Stimulated activated CD8-positive, alpha-beta memory T cell treated with anti-CD3 and anti-CD28 coated beads, Interleukin-15, amount 100 ng/mL, for 48 hours (primary cell): ENCODE measurements around the gene DDX1.
"Not testable (repeated sequence)": the region's sequence is repeated elsewhere in the genome, so short reads cannot be mapped to it uniquely, and the experiment has no call there.

ENCODE experiments used
- DNase-seq, 2 donors: peaks; one replicate each; pipeline ENCODE4 v3.0.0-alpha.2; 2020; ENCODE audit warnings: low read depth in 2 of 2

The DDX1 gene

DNA sequence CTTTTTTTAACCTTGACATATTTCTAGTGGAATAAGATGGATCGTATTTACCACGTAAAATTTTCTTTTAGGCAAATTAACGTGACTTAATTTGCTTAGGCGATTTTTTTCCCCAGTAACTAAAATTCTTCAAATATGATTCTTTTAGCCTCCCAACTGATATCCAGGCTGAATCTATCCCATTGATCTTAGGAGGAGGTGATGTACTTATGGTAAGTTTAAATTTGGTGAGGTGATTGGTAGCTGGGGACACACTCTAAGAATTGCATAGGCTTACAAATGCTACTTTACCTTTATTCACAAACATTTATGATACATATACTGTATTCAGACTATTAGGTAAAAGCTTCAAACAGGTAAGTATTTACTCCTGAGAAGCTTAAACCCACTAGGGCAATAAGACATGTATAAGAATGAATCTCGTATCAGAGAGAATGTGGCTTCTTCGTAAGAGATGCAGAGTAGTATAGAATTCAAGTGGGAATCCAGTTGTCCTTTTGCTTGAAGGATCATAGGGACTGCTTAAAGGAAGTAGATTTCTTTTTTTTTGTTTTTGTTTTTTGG is 3.8 kb downstream of the DDX1 start:
- DNase-seq, result no peak

DNA sequence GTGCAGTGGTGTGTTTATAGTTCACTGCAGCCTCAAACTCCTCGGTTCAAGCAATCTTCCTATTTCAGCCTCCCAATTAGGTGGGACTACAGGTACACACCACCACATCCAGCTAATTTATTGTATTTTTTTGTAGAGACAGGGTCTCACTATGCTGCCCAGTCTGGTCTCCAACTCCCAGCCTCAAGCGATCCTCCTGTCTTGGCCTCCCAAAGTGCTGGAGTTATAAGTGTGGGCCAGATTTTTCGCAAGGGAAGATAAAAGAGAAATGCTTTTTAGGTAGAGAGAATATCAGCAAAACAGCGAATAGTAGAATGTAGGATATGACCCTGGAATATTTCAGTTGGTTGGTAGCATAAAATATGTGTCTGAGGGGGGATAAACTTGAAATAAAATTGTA is 4.3 kb downstream of the DDX1 start:
- no peak for DNase-seq

DNA sequence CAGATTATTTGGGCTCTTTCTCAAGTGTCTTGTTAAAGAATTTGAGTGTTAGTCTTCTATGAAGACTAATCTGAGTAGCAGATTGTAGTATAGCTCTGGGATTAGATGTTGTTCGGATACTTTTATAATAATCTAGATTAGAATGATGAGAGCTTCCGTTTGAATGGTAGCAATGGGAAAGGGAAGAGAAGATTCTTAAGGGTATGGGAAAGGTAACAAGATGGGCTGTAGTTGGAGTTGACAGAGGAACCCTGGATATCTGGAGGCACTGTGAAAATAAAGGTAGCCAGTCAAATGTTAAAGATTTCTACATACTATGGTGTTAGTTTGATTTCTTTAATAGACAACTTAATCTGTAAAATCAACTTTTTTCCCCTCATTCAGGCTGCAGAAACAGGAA is 4.7 kb downstream of the DDX1 start:
- no peak for DNase-seq

DNA sequence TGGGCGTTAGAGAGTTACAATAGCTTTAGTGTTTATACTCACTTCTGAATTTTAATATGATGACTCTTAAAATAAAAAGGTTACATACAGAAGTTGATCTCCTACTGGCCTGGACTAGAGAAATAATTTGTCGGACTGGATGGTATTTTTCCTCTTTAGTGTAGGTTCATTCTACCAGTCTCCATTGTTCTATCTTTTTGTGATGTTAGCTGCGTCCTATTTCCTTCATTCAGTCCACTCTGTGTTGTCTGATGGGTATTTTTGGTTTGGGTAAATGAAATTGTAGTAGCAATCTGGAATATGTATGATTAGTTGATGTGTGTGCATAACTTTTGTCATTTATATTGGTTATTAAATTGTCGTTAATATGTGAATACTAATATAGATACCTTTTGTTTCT is 5.3 kb downstream of the DDX1 start:
- DNase-seq, result no peak

DNA sequence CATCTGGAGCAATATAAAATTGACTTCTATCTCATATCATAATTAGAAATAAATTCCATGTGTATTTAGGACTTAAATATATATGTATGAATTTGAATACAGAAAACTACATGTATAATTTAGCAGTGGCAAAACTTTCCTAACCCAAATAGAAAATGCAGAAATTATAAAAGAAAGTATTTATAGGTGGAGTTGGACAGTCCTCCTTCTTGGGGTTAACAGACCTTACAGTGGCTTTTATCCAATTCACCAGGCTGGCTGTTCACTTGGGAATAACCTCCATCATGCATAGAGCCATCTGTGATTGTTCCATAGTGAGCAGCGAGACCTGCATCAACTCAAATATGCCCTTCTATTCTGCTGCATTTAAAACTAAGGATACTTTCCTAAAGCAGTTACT is 8.3 kb downstream of the DDX1 start:
- DNase-seq, result no peak

DNA sequence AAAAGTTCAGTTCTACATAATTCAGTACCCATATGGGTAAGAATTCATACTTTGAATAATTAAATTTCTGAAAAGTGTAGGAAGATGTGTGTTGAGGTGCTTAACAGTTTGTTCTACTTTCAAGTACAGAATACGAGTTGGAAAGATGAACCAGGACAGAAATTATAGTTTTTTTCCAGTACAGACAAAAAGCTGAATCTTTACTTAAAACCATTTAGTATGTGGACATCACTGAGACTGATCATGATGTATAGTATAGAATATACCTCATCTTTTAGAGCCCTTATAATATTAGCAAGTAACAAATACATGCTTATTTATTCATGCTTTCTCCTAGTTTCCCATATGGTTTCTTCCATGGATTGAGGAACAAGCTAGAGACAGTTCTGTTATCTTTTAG is 10.0 kb downstream of the DDX1 start:
- no peak for DNase-seq

DNA sequence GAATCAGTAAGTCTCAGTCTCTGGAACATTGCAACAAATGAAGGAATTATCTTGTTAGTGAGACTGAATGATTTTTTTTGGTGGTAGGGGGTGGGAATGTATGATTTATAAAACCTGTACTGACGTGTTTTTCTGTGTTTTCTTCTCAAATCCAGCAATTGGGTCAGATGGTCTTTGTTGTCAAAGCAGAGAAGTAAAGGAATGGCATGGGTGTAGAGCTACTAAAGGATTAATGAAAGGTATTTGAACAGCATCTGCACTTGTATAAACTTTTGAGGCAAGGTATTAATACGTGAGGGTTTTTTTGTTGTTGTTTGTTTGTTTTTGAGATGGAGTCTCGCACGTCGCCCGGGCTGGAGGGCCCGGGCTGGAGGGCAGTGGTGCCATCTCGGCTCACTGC is 10.7 kb downstream of the DDX1 start:
- no peak for DNase-seq

DNA sequence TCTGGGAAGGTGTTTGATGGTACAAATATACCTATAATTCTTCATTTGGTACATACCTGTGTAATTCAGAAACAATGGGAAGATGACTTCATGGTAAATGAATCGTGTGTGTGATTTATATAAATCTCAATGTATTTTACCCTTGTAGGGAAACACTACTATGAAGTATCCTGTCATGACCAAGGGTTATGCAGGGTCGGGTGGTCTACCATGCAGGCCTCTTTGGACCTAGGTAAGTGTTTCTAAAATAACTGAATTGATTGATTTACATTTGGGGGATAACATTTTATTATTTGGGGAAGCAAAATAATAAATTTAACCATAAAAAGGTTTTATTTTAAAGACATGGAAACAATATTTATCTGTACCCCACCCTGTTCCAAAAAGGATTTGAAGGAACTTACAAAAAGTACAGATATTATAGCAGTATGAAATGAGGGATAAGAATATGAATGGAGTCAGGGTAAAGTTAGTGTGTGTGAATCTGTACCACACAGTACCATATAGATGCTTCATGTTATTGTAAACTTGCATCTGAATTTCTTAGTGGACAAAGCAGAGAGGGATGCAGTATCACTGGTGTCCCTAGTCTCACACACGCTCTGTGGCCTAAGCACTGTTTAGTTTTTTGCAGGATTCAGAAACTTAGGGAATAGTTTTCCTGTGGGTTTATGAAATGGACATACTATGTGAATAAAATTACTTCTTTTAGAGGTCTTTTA is 11.5 kb downstream of the DDX1 start:
- DNase-seq, result no peak

DNA sequence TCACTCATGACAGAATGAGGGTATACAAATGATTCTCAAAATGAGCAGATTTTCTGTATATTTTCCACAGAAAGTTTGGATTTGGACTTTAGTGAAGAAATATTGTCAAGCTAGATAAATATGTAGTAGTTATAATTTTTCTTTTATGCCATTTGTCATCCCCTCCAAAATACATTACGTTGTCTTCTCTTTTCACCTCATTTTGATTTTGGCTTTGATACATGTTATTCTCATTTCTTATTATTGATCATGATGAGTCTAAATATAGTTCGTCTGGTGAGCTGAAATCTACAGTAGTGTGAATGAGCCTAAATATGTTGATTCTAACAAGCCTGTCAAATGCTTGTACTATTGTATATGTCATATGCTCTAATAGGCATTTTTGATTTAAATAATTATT is 12.3 kb downstream of the DDX1 start:
- DNase-seq, result no peak

DNA sequence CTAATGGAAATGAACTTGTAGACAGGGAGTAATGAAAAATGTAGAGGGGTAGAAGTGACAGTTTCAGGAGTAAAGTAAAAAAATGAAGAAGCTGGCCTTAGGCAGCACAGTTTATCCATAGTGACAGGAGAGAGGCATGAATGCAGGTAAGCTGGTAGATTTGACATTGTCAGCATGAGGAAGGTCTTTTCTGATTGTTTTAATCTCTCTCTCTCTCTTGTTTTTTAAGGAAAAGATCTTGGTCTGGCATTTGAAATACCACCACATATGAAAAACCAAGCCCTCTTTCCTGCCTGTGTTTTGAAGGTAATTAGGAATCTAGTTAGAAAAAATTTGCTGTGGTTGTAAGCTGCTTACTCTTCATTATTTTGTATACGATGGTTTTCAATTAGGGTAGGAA is 14.1 kb downstream of the DDX1 start:
- no peak for DNase-seq

DNA sequence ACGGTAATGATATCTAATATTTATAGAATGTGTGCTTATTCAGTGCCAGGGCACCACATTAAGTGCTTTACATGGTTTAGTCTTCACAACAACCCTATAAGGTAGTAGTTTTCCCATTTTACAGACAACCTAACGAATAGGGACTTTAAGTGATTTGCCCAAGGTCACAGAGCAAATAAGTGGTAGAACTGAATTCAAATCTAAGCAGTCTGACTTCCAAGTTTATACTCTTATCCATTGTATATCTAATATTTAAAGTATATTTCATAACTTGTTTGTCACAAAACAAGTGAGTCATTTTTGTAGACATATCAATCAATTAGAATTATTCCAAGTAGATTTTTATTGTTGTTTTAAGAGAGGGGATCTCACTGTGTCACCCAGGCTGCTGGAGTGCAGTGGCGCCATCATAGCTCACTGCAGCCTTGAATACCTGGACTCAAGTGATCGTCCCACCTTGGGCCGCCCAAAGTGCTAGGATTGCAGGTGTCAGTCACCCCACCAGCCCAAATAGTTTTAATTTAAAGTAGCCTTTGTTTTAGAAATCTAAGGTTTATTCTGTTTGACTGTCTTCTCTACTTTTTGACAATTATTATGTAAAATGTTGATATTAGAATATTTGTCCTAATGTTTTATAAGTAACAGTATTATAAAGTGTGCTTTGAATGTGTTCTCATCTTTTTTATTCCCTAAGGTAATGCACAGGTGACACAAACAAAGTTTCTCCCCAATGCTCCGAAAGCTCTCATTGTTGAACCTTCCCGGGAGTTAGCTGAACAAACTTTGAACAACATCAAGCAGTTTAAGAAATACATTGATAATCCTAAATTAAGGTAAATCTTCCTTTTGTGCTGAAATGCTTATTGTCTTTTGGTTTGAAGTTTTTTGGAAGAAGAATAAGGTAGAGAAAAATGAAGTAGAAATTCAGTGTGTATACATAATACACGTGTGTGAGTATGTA is 15.1 kb downstream of the DDX1 start:
- DNase-seq, result no peak

DNA sequence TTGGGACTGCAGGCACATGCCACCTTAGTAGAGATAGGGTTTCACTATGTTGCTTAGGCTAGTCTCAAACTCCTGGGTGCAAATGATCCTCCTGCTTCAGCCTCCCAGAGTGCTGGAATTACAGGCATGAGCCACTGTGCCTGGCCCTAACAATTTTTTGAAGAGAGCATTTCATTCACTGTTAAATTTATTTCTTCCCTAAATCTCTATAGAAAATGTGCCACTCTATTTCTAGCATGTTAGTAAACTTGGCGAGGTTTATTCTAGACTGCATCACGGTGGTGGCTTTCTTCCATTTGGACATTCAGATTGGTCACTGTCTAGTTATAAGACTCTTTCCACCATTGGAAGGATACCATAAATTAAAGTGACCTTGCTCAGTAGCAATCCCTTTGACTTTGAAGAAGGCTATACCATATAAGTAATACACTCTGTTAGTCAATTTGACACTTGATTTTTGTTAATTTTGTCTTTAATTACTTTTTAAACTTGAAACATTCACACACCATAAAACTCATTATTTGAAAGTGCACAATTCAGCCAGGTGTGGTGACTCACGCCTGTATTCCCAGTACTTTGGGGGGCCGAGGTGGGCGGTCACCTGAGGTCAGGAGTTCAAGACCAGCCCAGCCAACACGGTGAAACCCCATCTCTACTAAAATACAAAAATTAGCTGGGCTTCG is 16.2 kb downstream of the DDX1 start:
- DNase-seq, result no peak

DNA sequence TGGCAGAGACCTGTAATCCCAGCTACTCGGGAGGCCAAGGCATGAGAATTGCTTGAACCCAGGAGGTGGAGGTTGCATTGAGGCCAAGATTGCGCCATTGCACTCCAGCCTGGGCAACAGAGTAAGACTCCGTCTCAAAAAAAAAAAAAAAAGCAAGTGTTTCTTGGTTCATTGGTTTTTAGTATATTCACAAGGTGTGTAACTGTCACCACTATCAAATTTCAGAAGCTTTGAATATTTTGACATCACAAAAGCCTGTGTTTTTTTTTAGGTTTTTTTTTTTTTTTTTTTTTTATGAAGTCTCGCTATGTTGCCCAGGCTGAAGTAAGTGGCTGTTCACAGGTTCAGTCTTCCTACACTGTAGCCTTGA is 16.7 kb downstream of the DDX1 start:
- no peak for DNase-seq

DNA sequence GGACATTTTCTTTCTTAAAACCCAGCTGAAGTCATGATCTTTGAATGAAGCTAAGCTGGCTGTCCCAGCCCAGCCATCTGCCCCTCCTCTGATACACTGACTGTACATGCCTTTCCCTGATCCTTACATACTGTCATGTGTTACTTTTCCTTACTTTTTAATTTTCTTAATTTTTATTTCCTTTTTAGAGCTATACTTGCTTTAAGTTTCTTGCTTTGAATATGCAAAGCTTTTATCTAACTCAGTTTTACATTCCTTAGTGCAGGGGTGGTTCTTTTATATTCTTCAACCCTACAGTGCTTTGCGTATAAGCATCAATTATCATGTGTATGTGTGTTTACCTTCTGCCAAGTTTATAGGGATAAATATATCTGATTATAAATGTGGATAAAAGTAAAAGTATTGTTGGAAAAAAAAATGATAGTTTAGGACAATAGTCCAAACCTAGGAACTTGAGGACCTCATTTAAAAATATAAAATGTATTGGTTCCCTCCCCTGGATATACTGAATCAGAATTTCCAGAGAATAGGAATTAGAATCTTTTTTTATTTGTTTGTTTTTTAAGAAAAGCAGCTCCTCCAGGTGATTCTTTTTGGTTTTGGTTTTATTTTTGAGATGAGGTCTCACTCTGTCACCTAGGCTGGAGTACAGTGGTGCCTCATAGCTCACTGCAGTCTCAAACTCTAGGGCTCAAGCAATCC is 17.8 kb downstream of the DDX1 start:
- DNase-seq, result no peak

DNA sequence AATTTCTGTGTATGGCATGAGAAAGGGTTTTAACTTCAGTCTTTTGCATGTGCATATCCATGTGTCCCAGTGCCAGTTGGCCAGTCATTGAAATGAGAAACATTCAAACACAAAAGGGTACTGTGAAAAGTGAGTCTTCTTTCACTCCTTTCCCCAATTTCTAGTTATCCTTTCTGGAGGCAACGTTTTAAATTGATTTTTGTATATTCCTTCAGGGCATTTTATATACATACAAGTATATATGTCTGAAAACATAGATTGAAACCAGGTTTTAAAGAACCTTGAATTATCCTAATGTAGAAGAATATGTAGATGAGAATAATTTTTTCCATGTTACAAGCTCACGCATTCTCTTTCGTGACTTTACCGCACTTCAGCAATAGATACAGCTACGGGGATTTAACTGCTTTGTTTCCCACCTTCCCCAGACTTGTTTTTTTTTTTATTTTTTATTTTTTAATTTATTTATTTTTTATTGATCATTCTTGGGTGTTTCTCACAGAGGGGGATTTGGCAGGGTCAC is 18.8 kb downstream of the DDX1 start:
- no peak for DNase-seq

DNA sequence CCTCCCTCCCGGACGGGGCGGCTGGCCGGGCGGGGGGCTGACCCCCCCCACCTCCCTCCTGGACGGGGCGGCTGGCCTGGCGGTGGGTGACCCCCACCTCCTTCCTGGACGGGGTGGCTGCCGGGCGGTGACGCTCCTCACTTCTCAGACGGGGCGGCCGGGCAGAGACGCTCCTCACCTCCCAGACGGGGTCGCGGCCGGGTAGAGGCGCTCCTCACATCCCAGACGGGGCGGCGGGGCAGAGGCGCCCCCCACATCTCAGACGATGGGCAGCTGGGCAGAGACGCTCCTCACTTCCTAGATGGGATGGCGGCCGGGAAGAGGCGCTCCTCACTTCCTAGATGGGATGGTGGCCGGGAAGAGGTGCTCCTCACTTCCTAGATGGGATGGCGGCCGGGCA is 20.4 kb downstream of the DDX1 start:
- DNase-seq, result not testable (repeated sequence)

DNA sequence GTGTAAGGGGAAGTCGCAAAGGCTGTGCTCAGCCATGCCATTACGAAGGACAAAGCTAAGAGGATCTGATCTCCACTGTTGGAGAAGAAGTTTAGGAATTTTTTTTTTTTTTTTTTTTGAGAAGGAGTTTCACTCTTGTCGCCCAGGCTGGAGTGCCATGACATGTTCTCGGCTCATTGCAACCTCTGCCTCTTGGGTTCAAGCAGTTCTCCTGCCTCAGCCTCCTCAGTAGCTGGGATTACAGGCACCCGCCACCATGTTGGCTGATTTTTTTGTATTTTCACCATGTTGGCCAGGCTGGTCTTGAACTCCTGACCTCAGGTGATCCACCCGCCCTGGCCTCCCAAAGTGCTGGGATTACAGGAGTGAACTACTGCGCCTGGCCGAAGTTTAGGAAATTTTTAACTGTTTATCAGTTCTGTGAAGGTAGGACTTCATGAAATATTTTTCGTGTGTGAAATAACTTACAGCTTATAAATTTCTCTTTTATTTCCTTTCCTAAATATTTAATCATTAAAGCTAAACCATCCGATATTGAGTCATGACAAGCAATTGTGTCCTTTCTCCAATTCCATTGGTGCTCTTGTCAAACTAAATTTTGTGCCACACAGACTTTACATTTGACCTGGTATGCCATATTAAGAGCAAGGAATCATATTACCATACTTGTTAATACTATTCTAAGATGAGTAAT is 22.2 kb downstream of the DDX1 start:
- no peak for DNase-seq

DNA sequence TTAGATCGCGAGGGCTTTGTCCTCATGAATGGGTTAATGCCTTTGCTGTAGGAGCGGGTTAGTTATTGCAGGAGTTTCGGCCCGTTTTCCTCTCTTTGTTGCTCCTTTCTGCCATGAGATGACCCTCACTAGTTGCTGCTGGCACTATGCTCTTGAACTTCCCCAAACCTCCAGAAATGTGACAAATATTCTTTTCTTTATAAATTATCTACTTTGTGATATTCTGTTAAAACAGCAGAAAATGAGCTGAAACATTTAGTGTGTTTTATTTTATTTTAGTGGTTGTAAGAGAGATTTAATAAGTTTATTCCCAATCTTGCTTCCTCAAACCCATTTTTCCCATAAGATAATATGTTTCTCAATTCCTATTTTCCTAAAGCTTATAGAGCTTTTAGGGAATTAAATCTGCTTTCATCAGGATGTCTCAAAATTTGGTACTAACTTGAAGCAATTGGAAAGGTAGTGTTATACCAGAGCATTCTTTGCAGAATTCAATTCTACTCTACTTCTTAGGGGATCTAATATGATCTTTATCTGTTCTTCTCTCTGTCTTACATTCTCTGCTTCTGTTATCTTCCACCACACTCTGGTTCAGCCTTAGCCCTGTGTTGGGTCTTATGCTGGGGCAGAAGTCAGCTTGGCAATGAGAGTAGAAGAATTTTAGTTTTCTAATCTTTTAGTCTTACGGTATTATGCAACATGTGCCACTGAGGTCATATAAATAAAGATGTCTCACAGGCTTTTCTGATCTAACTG is 23.1 kb downstream of the DDX1 start:
- DNase-seq, result no peak

DNA sequence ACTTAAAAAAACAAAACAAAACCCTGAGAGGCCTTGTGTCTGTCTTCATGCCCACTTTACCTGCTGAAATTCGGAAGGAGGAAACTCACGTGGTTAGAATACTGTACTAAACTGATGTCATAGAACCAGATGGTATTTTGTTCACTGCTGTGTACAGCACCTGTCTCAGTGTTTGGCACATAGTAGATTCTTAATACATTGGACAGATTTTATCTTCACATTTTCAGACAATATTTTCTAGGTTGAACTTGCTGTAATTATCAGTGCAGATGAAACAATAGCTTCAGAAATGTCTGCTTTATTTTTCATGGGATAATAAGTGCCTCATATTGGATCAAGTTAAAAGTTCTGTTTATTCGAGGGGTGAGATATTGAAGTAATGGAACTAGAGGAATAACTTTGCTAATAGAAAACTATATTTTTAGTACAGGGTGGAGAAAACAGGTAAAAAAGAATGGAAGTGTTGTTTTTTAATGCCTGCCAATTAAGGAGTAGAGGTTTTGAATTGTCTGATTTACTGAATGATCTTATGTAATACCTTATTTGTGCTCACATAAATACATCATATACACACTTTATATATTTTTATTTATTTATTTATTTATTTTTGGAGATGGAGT is 23.7 kb downstream of the DDX1 start:
- no peak for DNase-seq

DNA sequence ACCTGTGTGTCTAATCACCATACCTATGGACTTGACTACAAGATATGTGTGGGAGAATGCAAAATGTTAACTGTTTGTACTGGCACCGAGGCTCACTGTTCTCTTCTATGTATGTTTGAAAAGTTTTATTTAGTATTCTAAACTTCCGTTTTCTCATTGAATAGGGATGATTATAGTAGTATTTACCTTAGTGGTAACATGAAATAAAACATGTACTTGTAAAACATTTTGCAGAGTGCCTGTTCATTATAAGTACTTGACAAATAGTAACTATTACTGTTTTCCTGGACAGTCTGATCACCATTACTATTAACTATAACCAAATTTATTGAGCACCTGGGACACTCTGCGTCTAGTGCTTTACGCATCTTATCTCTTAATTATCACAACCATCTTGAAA is 24.8 kb downstream of the DDX1 start:
- no peak for DNase-seq
